HG03565 (cell line): Measurements from ENCODE around the gene COL13A1.

Experiments
- ATAC-seq: cut with Tn5 transposase; IDR thresholded peaks from one replicate; pipeline ENCODE4 v1.9.1; 2021; ENCODE audit warnings: mild to moderate bottlenecking, moderate library complexity; ENCODE audit not compliant: unreplicated experiment

COL13A1 gene

DNA sequence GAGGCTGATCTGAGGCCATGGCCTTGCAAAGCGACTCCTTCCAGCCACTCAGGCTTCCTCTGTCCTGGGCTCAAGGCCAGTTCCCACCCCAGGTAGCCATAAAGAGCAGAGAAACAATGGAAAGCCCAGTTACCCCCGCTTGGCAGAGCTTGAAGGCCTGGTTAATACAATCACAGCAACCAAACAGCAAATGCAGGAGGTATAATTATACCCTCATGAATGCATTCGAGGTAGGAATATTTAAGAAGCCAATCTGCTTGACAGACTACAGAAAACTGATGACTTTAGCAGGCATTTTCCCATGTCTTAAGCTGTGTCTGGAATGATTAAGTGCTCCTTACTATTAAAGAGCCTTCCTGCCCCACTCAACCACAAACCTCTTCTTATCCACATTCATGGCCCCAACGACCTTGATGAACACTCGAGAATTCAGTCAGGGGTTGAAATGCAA, 136.9 kb downstream of the COL13A1 start:
- no peak for ATAC-seq

DNA sequence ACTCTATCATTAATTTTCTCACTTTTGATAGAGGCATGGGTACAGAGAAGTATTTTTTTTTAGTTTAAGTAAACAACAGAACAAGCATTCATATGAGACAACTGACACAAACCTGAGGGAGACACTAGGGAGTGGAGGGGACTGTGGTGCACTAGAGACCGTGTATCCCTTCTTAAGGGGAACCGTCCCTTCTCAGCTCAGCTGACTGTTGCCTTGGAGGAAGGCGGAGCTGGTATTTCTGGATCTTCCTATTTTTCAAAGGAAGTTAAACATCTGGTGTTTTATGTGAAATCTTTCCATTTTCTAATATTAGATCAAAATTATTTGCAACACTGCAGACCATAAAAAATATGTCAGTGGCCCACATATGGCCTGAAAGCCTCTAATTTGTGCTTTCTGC, 137.4 kb downstream of the COL13A1 start:
- ATAC-seq, result no peak

DNA sequence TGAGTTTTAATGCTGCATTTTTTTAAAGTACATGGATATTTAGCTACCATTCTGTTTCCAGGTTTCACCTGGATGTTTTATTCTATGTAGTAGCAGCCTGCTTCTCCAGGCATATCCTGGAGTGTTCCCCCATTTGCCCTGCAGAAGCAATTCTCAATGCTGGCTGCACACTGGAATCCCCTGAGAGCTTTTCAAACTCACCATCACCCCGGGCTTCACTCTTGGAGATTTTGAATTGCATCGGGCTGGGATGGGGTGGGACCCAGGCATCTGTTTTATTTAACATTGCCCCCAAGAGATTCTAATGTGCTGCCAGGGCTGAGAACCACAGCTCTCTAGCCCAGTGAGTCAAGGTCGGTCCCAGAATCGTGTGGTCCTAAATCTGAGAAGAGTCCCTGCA, 137.8 kb downstream of the COL13A1 start:
- ATAC-seq, result no peak

DNA sequence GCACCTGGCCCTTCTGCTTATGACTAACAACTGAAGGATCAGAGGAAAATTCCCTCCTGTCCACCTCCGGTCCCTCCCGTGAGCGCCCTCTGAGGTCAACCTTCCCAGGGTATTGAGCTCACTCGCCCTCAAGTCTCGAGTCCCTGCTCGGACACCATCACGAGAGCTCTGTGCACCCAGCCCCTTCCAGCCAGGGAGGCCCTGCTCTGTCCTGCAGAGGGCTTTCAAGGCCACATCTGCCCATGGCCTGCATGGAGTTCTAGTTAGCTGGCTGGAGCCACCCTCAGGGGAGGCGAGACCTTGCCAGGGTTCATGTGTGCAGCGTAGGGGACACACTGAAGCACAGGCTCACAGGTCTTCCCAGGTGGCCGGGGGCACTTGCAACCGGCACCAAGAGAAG, 140.0 kb downstream of the COL13A1 start:
- ATAC-seq, result no peak

DNA sequence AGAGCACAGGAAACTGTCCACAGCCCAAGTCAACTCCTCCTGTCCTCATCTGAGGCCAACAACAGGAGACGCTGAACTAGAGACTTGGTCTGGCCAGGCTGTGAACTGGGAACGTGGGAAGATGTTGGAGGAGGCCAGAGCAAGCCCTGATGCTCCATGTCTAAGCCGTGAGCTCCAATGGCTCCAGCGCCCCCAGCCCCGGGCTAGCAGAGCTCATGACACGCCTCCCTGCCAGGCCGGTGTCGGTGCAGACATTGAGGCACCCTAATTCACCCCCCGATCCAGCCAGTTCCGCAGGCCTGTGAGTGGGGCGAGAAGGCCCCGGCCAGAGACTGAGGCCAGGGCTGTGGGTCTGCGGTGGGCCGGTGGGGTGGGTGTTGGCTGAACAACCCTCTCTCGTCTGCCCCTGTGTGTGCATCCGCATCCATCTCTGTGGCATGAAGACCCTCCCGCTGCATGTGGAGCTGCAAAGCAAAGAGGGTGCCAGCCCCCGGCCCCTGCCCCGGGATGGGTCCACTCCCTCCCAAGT, 141.7 kb downstream of the COL13A1 start:
- ATAC-seq, result no peak

DNA sequence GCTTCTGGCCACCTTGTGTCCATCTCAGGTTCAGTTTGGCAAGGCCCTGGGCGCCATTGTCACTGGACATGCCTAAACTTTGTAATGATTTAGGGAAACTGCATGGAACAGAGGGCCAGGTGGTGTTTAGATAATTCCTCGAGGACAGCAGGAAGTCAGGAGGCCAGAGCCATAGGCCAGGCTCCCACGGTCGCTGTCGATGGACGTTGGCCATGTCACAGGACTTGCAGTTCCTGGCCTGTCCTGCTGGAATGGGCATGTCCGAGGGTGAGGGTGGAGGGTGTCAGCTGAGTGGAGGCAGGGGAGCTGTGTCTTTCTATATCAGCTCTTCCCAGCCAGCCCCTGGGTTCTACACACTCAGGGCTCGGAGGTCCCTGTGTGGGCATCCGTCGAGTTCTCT, 143.1 kb downstream of the COL13A1 start:
- ATAC-seq, result no peak

DNA sequence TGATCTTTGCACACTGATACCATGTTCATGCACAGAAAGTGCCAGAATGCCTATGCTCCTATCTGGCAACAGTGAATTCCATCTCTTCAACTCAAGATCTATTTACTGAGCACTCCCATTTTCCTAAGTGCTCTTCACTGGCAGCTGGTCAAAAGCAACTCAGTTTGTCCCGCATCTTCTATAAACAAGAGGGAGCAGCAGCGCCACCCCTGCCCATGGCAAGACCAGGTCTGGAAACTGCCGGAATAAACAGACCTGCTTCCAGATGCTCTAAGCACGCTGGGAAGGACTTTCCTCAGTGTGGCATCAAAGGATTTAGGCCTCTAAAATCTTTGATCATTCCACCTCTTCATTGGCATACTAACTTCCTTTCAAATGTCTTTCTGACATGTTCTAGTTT, 146.6 kb downstream of the COL13A1 start:
- no peak for ATAC-seq

DNA sequence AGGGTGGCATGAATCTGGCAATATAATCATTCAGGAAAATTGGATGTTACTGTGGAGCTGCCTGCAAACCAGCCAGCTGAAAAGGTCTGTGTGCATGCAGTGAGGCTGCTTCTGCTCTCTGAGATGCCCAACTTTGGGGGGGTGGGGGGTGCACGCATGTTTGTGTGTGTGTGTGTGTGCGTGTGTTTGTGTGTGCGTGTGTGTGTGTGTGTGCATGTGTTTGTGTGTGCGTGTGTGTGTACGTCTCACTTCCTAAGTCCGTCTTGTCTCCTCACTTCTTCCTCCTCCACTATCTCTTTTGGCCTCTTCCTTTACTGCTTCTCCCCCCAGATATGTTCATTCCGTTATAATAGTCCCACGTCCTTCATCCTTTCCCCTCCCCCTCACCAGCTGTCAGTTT, 148.1 kb downstream of the COL13A1 start:
- ATAC-seq, result no peak

DNA sequence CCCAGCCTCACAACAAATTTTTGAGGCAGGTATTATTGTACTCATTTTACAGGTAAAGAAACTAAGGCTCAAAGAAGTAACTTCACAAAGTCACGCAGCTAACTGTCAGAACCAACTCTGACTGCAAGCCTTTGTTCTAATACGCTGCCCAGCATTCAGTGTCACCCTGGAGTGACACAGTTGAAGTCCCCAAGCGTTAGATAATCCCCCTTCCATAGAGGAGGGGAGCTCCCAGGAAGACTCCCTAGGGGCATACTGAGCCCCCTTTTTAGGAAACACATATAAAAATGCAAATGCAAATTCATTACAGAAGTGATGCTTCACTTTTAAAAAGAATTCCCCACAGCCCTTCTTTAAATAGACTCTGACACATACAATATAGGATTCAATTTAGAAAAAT, 150.0 kb downstream of the COL13A1 start:
- no peak for ATAC-seq

DNA sequence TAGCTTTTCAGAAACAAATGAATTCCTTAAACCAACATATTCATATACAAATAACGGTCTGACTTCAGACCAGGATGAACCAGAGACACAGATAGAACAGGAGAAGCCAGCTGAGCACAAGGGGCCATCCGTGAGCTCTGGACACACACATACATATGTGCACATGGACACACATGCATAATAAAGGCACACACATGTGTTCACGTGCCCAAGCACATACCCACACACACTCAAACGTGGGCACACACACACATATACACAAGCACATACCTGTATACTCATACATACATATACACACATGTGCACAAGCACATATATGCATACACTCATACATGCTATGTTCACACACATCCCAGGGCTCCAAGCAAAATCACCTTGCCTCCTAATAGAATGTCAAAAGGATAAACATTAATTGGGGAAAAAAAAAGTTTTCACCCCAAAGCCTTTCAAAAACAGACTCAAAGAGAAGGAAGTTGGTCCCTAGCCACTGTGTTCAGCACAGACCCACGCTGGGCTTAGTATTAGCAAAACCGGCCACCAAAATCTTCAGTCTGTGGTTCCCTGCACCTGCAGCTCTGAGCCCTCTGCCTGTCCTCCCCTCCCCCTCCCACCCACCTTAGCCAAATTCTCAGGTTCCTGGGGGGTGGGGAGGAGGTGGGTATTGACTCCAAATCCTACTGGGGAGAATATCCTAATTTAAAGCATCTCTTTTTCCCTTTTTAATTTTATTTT, 150.5 kb downstream of the COL13A1 start:
- no peak for ATAC-seq

DNA sequence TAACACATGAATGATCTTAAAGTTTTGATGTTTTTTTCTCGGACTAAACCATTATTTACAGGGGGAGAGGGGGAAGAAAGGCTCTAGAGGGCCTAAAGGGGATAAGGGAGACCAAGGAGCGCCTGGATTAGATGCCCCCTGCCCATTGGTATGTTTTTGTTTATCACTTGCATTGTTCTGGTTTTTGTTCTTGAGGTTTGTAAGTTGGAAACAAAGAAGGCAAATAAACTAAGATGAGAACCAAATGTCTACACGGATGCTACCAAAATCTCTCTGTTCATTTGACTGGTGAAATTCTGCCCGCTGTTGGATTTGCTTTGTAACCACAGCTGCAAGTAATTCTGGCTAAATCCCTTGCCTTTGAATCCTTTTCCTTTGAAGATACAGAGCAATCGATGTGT, 151.1 kb downstream of the COL13A1 start:
- ATAC-seq, result no peak

DNA sequence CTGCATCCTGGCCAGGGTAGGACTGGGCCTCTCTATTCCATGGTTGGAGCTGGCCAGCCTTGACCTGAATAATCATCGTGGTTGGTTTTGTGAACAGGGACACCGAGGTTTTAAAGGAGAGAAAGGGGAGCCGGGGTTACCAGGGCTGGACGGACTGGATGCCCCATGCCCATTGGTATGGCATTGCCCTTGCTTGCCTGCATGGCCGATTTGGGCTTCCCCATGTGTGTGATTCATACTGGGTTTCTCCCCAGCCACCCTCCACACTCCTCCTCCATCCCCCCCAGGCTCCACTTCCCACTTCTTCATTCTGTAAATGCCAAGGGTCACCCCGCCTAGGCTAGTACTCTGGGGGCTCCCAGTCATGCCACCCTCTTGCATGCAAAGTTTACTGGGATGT, 152.1 kb downstream of the COL13A1 start:
- no peak for ATAC-seq

DNA sequence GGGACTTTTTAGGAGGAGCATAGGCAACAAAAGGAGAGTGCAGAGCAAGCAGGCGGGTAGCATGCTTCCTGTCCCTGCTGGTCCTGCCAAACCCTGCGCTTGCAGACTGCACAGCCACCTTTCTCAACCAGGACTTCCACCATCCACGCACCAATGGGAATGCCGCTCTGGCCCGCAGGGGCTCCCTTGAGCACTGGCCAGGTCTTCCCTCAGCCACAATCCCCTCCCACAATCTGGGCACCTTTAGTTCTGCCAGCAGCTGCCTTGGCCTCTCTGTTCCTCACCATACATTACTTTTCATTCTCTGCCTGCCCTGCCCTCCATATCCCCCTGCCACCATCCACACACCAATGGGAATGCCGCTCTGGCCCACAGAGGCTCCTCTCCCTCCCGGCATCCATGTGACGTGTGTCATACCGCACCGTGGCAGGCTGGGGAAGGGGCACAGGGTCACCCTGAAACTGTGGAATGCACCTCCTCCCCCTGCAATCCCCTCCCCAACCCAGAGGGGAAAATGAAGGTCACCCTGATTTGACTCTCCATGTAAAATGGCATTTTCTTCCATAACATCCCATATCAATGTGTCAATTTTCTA, 153.6 kb downstream of the COL13A1 start:
- no peak for ATAC-seq

DNA sequence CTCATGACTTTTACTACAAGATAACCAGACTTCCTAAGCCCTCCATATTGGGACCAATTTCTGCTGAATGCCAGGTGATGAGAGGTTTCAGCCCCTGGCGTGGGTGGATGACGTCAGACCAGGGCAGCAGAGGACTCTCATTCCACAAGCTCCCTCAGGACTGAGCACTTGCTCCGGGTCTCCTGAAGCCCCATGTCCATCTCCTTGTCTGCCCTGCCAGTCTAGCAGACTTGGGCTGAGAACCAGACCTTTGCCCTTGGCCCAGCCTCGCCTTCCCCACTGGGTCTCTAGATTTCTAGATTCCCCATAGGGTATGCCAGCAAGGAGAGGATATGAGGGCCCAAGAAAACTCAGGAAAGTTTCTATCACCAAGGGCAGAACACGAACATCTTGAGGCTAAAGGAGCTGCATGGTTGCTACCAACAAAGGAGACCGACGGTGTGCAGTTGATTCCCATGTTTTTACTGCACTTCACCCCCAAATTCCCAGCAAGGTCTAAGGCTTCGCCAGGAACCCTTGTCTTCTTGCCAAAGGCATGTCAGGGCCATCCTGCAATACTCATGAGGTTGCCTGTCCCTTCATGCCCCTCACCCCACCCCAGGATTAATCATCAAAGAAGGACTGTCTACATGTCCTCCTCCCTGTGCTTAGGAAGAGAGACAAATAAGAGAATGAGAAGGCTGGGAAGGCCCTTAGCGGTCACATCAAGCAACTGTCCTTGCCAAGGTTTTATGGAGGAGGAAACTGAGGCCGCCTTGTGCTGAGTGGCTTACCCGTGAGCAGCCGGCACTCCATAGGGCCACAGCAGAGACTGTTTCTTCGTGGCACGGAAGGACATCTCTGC, 154.4 kb downstream of the COL13A1 start:
- no peak for ATAC-seq

DNA sequence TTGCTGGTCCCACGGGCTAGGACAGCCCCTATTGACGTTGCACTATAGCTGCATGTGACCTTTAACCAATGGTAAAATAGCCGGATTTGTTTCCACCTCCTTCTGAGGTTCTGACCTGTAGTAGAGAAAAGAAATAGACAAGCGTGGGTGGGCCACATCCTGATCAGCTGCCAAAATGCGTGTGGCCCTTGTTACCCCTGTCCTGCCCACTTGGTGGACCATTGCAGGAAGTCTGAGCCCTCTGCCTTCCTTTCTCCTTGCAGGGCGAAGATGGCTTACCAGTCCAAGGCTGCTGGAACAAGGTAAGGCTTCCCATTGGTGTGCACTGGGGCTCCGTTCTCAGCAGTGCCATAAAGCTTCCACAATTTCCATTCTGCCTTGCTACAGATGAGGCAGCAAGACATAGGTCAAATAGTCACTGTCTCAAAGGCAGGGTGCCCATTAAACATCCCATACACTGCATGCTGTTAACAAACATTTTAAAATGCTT, 155.1 kb downstream of the COL13A1 start:
- no peak for ATAC-seq

DNA sequence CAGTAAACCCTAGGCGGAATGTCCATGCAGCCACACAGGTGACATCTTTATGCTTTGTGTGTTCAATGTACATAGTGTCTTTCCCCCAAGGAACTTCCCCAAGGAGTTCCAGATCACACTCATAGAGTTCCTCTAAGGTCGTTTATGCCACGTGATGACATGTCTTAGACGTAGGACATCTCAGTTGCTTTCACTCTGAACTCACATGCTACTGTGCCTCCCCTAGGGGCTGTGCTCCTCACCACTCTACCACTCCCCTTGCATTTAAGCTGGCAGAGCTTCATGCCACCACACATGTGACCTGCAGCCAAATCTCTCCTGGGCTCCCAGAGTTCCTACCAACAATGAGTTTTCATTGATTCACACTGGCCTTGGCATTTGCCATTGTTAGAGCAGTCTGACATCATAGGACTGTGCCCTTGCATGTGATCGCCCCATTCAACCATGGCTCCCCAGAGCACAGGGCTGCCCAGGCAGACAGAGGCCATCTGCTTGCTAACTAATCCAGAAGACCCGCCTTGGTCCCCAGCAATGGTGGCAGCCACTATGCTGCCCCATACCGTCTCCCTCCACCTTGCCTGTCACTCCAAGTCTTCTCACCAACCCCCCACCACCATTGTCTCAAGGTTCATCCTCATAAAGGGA, 155.7 kb downstream of the COL13A1 start:
- ATAC-seq, result no peak

DNA sequence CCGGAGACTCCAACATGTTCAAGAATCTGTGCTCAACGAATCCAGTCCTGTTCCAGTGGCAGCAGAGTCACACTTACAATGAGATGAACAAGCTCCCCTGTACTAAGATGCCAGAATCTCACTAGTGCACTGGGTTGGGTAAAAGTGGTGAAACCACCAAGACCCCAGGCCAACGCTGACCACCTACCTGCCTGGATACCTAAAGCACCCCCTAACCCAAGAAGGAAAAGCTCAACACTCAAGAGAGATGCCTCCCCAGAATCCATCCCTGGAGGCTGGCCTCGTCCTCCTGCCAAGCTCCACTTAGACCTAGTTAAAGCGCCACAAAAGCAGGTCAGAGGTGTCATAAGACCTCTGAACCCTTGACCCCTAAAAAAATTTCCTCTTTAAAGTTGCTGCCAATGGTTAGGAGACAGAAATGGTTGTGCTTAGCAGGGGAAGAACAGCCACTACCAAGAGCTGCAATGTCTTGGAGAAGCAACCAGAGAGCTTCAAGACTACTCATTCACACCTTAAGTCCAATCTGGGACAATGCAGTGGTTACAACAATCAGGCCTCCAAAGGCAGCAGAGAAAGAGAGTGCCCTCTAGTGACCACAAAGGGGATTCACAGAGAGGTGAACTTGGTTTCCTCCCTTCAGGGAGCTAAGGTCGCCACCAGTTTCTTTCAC, 156.3 kb downstream of the COL13A1 start:
- ATAC-seq, result no peak

DNA sequence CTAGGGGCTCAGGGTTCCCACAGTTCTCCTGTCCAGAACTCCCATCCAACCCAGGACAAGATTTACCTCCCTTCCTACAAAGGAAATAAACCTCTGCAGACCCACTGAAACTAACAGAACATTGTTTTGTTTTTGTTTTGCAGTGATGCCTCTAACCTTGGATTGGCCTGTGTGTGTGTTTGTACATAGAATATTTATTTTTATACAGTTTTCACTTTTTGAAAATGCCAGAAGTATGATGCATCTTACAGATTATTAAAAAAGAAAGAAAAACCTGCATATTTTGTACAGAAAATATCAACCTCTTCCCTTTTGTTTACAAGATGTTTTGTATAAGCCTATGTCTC, 156.8 kb downstream of the COL13A1 start:
- no peak for ATAC-seq

DNA sequence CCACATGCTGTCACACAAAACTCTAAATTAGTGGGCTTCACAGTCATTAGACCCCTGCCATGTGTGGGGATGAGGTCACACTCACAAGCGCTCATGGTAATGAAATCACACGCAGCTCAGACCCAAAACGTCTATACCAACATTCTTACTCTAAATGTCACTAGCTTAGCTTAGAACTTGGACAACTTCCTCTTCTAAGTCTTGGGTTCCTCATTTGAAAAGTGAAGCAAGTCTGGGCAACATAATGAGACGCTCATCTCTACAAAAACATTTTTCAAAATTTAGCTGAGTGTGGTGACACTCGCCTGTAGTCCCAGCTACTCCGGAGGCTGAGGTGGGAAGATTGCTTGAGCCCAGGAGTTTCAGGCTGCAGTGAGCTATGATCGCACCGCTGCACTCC, 158.2 kb downstream of the COL13A1 start:
- no peak for ATAC-seq

DNA sequence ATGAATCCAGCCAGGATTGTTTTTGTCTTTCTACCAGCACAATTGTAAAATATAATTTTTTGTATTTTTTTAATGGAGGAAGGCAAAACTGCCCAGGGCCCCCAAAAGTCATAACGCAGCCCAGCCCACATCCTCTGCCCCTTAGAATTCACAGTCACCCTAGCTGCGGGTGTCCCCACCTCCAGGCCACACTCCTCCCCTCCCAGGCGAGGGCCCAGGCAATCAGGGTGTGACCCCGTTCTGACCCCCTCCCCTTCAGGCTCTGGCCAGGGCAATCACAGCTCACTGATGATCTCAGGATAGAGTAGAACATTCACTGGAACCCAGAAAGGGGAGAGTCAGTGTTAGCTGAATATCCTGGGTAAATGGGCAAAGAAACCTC, 158.9 kb downstream of the COL13A1 start:
- no peak for ATAC-seq
